ENCODE results near the gene CDK5RAP3. TPM values are rescaled to one million over a fixed set of nuclear protein-coding genes. Genes with fewer than 3 reads are reported as not detected.

The CDK5RAP3 gene
- total RNA-seq, 2 donors from 2014 or later: 125 to 192 TPM

- H3K9me3 ChIP-seq: no peaks in the 10 kb centered on the region
- peak overlapping the region; percentile 84 to 85 for H3K27ac ChIP-seq
- DNase-seq (ENCODE audit: low spot score): peak; percentile 93
- TF ChIP-seq CTCF (IDR thresholded peaks at IDR 0.05): peak; percentile 87
- no peaks in the 10 kb centered on the region for H3K27me3 ChIP-seq (replicated peaks; ENCODE audit: insufficient read depth)
- H3K4me3 ChIP-seq: peak overlapping the region; percentile 74
- ATAC-seq (ENCODE audit: insufficient number of reproducible peaks, low FRiP score, low read depth): peak; percentile 78
- H3K4me1 ChIP-seq (ENCODE audit: control insufficient read depth in 1 of 2, low read depth in 2 of 2): peaks cover 19 to 37% of the 10 kb centered on the region in 2 donors
- H3K36me3 ChIP-seq: no peaks in the 10 kb centered on the region
Observed at GRCh38 chr17:48025040-48025903, 54.4 kb downstream of the CDK5RAP3 start.

GRCh38 chr17:48025904-48026501 is 55.1 kb downstream of the CDK5RAP3 start:
- TF ChIP-seq CTCF (IDR thresholded peaks at IDR 0.05): no peak
- H3K4me1 ChIP-seq (ENCODE audit: control insufficient read depth in 1 of 2, low read depth in 2 of 2): peaks cover 19 to 44% of the 10 kb centered on the region in 2 donors
- ATAC-seq (ENCODE audit: insufficient number of reproducible peaks, low FRiP score, low read depth): no peak
- H3K9me3 ChIP-seq: no peaks in the 10 kb centered on the region
- no peaks in the 10 kb centered on the region for H3K27me3 ChIP-seq (replicated peaks; ENCODE audit: insufficient read depth)
- peak overlapping the region; percentile 74 for H3K4me3 ChIP-seq
- no peaks in the 10 kb centered on the region for H3K36me3 ChIP-seq
- peak; percentile 17 for DNase-seq (ENCODE audit: low spot score)
- H3K27ac ChIP-seq: peak overlapping the region; percentile 84 to 85

- no peaks in the 10 kb centered on the region for H3K9me3 ChIP-seq
- TF ChIP-seq CTCF (IDR thresholded peaks at IDR 0.05): peak; percentile 84
- H3K4me3 ChIP-seq: peak overlapping the region; percentile 74
- no peak for ATAC-seq (ENCODE audit: insufficient number of reproducible peaks, low FRiP score, low read depth)
- H3K27me3 ChIP-seq (replicated peaks; ENCODE audit: insufficient read depth): no peaks in the 10 kb centered on the region
- DNase-seq (ENCODE audit: low spot score): peak; percentile 56
- H3K27ac ChIP-seq: peak overlapping the region; percentile 84 to 85
- peaks cover 19 to 44% of the 10 kb centered on the region in 2 donors for H3K4me1 ChIP-seq (ENCODE audit: control insufficient read depth in 1 of 2, low read depth in 2 of 2)
- H3K36me3 ChIP-seq: no peaks in the 10 kb centered on the region
Observed at GRCh38 chr17:48026502-48027321, 55.8 kb downstream of the CDK5RAP3 start.

- no peak overlapping the region for H3K4me3 ChIP-seq
- H3K9me3 ChIP-seq: no peaks in the 10 kb centered on the region
- H3K4me1 ChIP-seq (ENCODE audit: control insufficient read depth in 1 of 2, low read depth in 2 of 2): peaks cover 19 to 44% of the 10 kb centered on the region in 2 donors
- no peak for ATAC-seq (ENCODE audit: insufficient number of reproducible peaks, low FRiP score, low read depth)
- no peak overlapping the region for H3K27ac ChIP-seq
- no peaks in the 10 kb centered on the region for H3K36me3 ChIP-seq
- DNase-seq (ENCODE audit: low spot score): no peak
- H3K27me3 ChIP-seq (replicated peaks; ENCODE audit: insufficient read depth): no peaks in the 10 kb centered on the region
- TF ChIP-seq CTCF (IDR thresholded peaks at IDR 0.05): no peak
Observed at GRCh38 chr17:48027322-48027981, 56.5 kb downstream of the CDK5RAP3 start.

All from thoracic aorta (tissue), 2 donors.